ENCODE data around the gene TEX13B. TPM values are rescaled to one million over a fixed set of nuclear protein-coding genes. Genes with fewer than 3 reads are reported as not detected.
A peak's percentile ranks its signal among the peaks of the same experiment; 100 is the strongest.
"Not testable (repeated sequence)": the region's sequence is repeated elsewhere in the genome, so short reads cannot be mapped to it uniquely, and the experiment has no call there.

TEX13B gene
- total RNA-seq, 1 donor from 2014 or later, result not detected

- no peak overlapping the region for H3K4me3 ChIP-seq (ENCODE audit: low read depth, low read length)
- DNase-seq (ENCODE audit: low read depth), result no peak
- TF ChIP-seq CTCF (conservative IDR thresholded peaks at IDR 0.05; ENCODE audit: low read depth, low read length), result no peak
Measured at GRCh38 chrX:107985033-107985432, 2.9 kb upstream of the TEX13B start.

- no peak overlapping the region for H3K4me3 ChIP-seq (ENCODE audit: low read depth, low read length)
- no peak for DNase-seq (ENCODE audit: low read depth)
- TF ChIP-seq CTCF (conservative IDR thresholded peaks at IDR 0.05; ENCODE audit: low read depth, low read length), result no peak
Measured at GRCh38 chrX:107979534-107979933, 2.6 kb downstream of the TEX13B start.

GRCh38 chrX:107978707-107979307 lies 3.4 kb downstream of the TEX13B start:
- no peak for DNase-seq (ENCODE audit: low read depth)
- H3K4me3 ChIP-seq (ENCODE audit: low read depth, low read length), result no peak overlapping the region
- TF ChIP-seq CTCF (conservative IDR thresholded peaks at IDR 0.05; ENCODE audit: low read depth, low read length), result peak; percentile 62

- DNase-seq (ENCODE audit: low read depth), result no peak
- no peak overlapping the region for H3K4me3 ChIP-seq (ENCODE audit: low read depth, low read length)
- no peak for TF ChIP-seq CTCF (conservative IDR thresholded peaks at IDR 0.05; ENCODE audit: low read depth, low read length)
Measured at GRCh38 chrX:107978071-107978470, 4.1 kb downstream of the TEX13B start.

- DNase-seq (ENCODE audit: low read depth), result no peak
- H3K4me3 ChIP-seq (ENCODE audit: low read depth, low read length), result no peak overlapping the region
- no peak for TF ChIP-seq CTCF (conservative IDR thresholded peaks at IDR 0.05; ENCODE audit: low read depth, low read length)
Measured at GRCh38 chrX:107971636-107972035, 10.5 kb downstream of the TEX13B start.

- DNase-seq (ENCODE audit: low read depth), result no peak
- H3K4me3 ChIP-seq (ENCODE audit: low read depth, low read length), result no peak overlapping the region
- TF ChIP-seq CTCF (conservative IDR thresholded peaks at IDR 0.05; ENCODE audit: low read depth, low read length), result peak; percentile 23
Measured at GRCh38 chrX:107970073-107970472, 12.1 kb downstream of the TEX13B start.

- peak; percentile 41 for DNase-seq (ENCODE audit: low read depth)
- TF ChIP-seq CTCF (conservative IDR thresholded peaks at IDR 0.05; ENCODE audit: low read depth, low read length), result no peak
- no peak overlapping the region for H3K4me3 ChIP-seq (ENCODE audit: low read depth, low read length)
Measured at GRCh38 chrX:107968623-107969022, 13.5 kb downstream of the TEX13B start.

- DNase-seq (ENCODE audit: low read depth); H3K4me3 ChIP-seq (ENCODE audit: low read depth, low read length): not testable (repeated sequence)
Measured at GRCh38 chrX:107955337-107955736, 26.8 kb downstream of the TEX13B start.
